Measurements from ENCODE around the gene PRKCH. TPM values are rescaled to one million over a fixed set of nuclear protein-coding genes. Genes with fewer than 3 reads are reported as not detected.
"Not testable (repeated sequence)": the region's sequence is repeated elsewhere in the genome, so short reads cannot be mapped to it uniquely, and the experiment has no call there.

The PRKCH gene
- total RNA-seq, 1 experiment from 2014 or later, result 22.3 TPM

- TF ChIP-seq CTCF (IDR thresholded peaks at IDR 0.05; ENCODE audit: unreplicated experiment), result no peak
- CTCF ChIA-PET, result interaction anchor here (0.6 to 2.0 kb wide), 2 partner anchors 15 to 375 kb away, joined by 3 to 4 read pairs; no protein-coding TSS in a partner anchor
- Mint-ChIP-seq H3K4me1 (ENCODE audit: low read depth, unreplicated experiment) (peaks cover 34% of the 10 kb centered on the region), H3K36me3 (ENCODE audit: insufficient read depth, unreplicated experiment) (peaks cover 5% of the 10 kb centered on the region), H3K4me3 (ENCODE audit: low read depth, unreplicated experiment) (no peak overlapping the region), H3K27ac (ENCODE audit: unreplicated experiment) (no peak overlapping the region), H3K9me3 (ENCODE audit: low read depth, unreplicated experiment) (peaks cover 2% of the 10 kb centered on the region), H3K27me3 (ENCODE audit: unreplicated experiment) (no peaks in the 10 kb centered on the region)
- no TSS peak for BruUV-seq (replicated peaks)
- intact Hi-C loops (cut with micrococcal nuclease; ENCODE audit: unreplicated experiment), result loop anchor here (1.0 to 5.0 kb wide), 3 partner anchors 290 to 660 kb away; no protein-coding TSS in a partner anchor
- no peak for DNase-seq
Observed at GRCh38 chr14:61462566-61463193, 141.3 kb downstream of the PRKCH start.

- peaks cover 2% of the 10 kb centered on the region for H3K9me3 Mint-ChIP-seq (ENCODE audit: low read depth, unreplicated experiment)
- CTCF ChIA-PET, result no interaction called here
- intact Hi-C loops (cut with micrococcal nuclease; ENCODE audit: unreplicated experiment), result loop anchor here (5.0 kb wide), 2 partner anchors 289 to 659 kb away; no protein-coding TSS in a partner anchor
- H3K36me3 Mint-ChIP-seq (ENCODE audit: insufficient read depth, unreplicated experiment), result no peaks in the 10 kb centered on the region
- no peaks in the 10 kb centered on the region for H3K27me3 Mint-ChIP-seq (ENCODE audit: unreplicated experiment)
- no peak overlapping the region for H3K27ac Mint-ChIP-seq (ENCODE audit: unreplicated experiment)
- H3K4me3 Mint-ChIP-seq (ENCODE audit: low read depth, unreplicated experiment), result no peak overlapping the region
- DNase-seq, result no peak
- H3K4me1 Mint-ChIP-seq (ENCODE audit: low read depth, unreplicated experiment), result peaks cover 34% of the 10 kb centered on the region
- no TSS peak for BruUV-seq (replicated peaks)
- TF ChIP-seq CTCF (IDR thresholded peaks at IDR 0.05; ENCODE audit: unreplicated experiment), result no peak
Observed at GRCh38 chr14:61463664-61464285, 142.4 kb downstream of the PRKCH start.

GRCh38 chr14:61464539-61465320 lies 143.4 kb downstream of the PRKCH start:
- DNase-seq, CTCF ChIA-PET: not testable (repeated sequence)
- H3K4me1 Mint-ChIP-seq (ENCODE audit: low read depth, unreplicated experiment), result peaks cover 34% of the 10 kb centered on the region

GRCh38 chr14:61466249-61466904 lies 145.0 kb downstream of the PRKCH start:
- no peaks in the 10 kb centered on the region for H3K9me3 Mint-ChIP-seq (ENCODE audit: low read depth, unreplicated experiment)
- H3K4me3 Mint-ChIP-seq (ENCODE audit: low read depth, unreplicated experiment), result no peak overlapping the region
- intact Hi-C loops (cut with micrococcal nuclease; ENCODE audit: unreplicated experiment), result no loop called here
- DNase-seq, result no peak
- H3K4me1 Mint-ChIP-seq (ENCODE audit: low read depth, unreplicated experiment), result peaks cover 48% of the 10 kb centered on the region
- BruUV-seq (replicated peaks), result no TSS peak
- H3K27ac Mint-ChIP-seq (ENCODE audit: unreplicated experiment), result no peak overlapping the region
- no peaks in the 10 kb centered on the region for H3K27me3 Mint-ChIP-seq (ENCODE audit: unreplicated experiment)
- CTCF ChIA-PET, result no interaction called here
- TF ChIP-seq CTCF (IDR thresholded peaks at IDR 0.05; ENCODE audit: unreplicated experiment), result no peak
- no peaks in the 10 kb centered on the region for H3K36me3 Mint-ChIP-seq (ENCODE audit: insufficient read depth, unreplicated experiment)

More at GRCh38 chr14:61464539-61465320, 143.4 kb downstream of the PRKCH start:
- H3K9me3 Mint-ChIP-seq (ENCODE audit: low read depth, unreplicated experiment); H3K4me3 Mint-ChIP-seq (ENCODE audit: low read depth, unreplicated experiment); H3K36me3 Mint-ChIP-seq (ENCODE audit: insufficient read depth, unreplicated experiment); H3K27ac Mint-ChIP-seq (ENCODE audit: unreplicated experiment); BruUV-seq (replicated peaks); H3K27me3 Mint-ChIP-seq (ENCODE audit: unreplicated experiment): not testable (repeated sequence)
- intact Hi-C loops (cut with micrococcal nuclease; ENCODE audit: unreplicated experiment), result loop anchor here (5.0 kb wide), 2 partner anchors 288 to 658 kb away; no protein-coding TSS in a partner anchor
